SK-N-SH (cell line): ENCODE data around the gene ISX.

Experiments
- EP300 ChIP-seq, 2 experiments: IDR thresholded peaks; 2 replicates each; pipeline versions ENCODE4 v1.4.0 to v1.6.1; 2012; ENCODE audit warnings: borderline replicate concordance in 1 of 2, low read depth in 1 of 2, low read length in 1 of 2
- EZH2phosphoT487 ChIP-seq: fragments of 200-600 bp; sonication (generic); IDR thresholded peaks from 2 replicates; pipeline ENCODE4 v1.6.1; 2017; ENCODE audit warnings: low read depth, mixed run types, mild to moderate bottlenecking, antibody characterized with exemption, moderate library complexity, borderline replicate concordance
- JUND ChIP-seq: IDR thresholded peaks from 2 replicates; pipeline ENCODE4 v1.4.0; 2012
- POLR2AphosphoS5 ChIP-seq: IDR thresholded peaks from 2 replicates; pipeline ENCODE4 v1.6.1; 2012; ENCODE audit warnings: low read depth, low read length
- RAD21 ChIP-seq: IDR thresholded peaks from 2 replicates; pipeline ENCODE4 v1.6.1; 2012; ENCODE audit warnings: mild to moderate bottlenecking, low read length
- TAF1 ChIP-seq: IDR thresholded peaks from 2 replicates; pipeline ENCODE4 v1.6.1; 2012; ENCODE audit warnings: low read depth, mild to moderate bottlenecking, low read length, moderate library complexity, borderline replicate concordance
- YY1 ChIP-seq: IDR thresholded peaks from 2 replicates; pipeline ENCODE4 v1.4.0; 2012; ENCODE audit warnings: low read depth, mild to moderate bottlenecking
- TF ChIP-seq, protein P1 (sequence below): fragments of 200-600 bp; sonication (generic); IDR thresholded peaks from 2 replicates; pipeline ENCODE4 v1.6.1; 2017; ENCODE audit warnings: antibody characterized with exemption, mild to moderate bottlenecking, moderate library complexity
- TF ChIP-seq, protein P2 (sequence below): IDR thresholded peaks from 2 replicates; pipeline ENCODE4 v1.4.0; 2012; ENCODE audit warnings: low read depth
- TF ChIP-seq, protein P3 (sequence below): fragments of 150-350 bp; IDR thresholded peaks from 2 replicates; pipeline ENCODE4 v1.6.1; 2017; ENCODE audit warnings: antibody characterized with exemption, low read length, low read depth, borderline replicate concordance
- TF ChIP-seq, protein P4 (sequence below): fragments of 150-350 bp; IDR thresholded peaks from 2 replicates; pipeline ENCODE4 v1.6.1; 2016; ENCODE audit warnings: mild to moderate bottlenecking, low read depth, low read length

DNA sequence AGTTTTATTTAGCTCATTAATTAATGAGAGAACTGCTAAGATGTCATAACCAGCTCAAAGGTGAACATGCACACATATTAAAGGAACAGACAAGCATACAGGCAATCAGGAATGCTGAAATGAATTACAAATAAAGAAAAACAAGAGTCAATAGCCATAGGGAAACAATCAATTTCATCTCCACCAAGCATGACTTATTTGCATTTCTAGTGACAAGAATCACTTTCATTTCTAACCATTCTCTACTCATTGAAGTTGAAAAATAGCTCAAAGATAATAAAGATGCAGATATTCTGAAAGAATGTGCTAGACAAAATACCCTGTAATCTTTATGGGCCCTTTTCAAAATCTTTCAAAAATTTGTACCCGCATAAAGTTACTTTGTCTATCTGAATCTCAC lies 23.2 kb downstream of the ISX start:
- TF ChIP-seq, protein P1, sequence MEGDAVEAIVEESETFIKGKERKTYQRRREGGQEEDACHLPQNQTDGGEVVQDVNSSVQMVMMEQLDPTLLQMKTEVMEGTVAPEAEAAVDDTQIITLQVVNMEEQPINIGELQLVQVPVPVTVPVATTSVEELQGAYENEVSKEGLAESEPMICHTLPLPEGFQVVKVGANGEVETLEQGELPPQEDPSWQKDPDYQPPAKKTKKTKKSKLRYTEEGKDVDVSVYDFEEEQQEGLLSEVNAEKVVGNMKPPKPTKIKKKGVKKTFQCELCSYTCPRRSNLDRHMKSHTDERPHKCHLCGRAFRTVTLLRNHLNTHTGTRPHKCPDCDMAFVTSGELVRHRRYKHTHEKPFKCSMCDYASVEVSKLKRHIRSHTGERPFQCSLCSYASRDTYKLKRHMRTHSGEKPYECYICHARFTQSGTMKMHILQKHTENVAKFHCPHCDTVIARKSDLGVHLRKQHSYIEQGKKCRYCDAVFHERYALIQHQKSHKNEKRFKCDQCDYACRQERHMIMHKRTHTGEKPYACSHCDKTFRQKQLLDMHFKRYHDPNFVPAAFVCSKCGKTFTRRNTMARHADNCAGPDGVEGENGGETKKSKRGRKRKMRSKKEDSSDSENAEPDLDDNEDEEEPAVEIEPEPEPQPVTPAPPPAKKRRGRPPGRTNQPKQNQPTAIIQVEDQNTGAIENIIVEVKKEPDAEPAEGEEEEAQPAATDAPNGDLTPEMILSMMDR = no peak
- TF ChIP-seq POLR2AphosphoS5 = no peak
- TF ChIP-seq YY1 = no peak
- TF ChIP-seq EZH2phosphoT487 = no peak
- no peak for TF ChIP-seq TAF1
- TF ChIP-seq, protein P2, sequence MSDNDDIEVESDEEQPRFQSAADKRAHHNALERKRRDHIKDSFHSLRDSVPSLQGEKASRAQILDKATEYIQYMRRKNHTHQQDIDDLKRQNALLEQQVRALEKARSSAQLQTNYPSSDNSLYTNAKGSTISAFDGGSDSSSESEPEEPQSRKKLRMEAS = no peak
- no peak for TF ChIP-seq RAD21
- TF ChIP-seq, protein P3, sequence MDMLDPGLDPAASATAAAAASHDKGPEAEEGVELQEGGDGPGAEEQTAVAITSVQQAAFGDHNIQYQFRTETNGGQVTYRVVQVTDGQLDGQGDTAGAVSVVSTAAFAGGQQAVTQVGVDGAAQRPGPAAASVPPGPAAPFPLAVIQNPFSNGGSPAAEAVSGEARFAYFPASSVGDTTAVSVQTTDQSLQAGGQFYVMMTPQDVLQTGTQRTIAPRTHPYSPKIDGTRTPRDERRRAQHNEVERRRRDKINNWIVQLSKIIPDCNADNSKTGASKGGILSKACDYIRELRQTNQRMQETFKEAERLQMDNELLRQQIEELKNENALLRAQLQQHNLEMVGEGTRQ = no peak
- TF ChIP-seq EP300 (IDR thresholded peaks at IDR 0.05; ENCODE audit: borderline replicate concordance in 1 of 2, low read depth in 1 of 2, low read length in 1 of 2) = no peak
- TF ChIP-seq JUND = no peak
- TF ChIP-seq, protein P4, sequence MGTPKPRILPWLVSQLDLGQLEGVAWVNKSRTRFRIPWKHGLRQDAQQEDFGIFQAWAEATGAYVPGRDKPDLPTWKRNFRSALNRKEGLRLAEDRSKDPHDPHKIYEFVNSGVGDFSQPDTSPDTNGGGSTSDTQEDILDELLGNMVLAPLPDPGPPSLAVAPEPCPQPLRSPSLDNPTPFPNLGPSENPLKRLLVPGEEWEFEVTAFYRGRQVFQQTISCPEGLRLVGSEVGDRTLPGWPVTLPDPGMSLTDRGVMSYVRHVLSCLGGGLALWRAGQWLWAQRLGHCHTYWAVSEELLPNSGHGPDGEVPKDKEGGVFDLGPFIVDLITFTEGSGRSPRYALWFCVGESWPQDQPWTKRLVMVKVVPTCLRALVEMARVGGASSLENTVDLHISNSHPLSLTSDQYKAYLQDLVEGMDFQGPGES = no peak
